LNCAP (cell line): ENCODE data around the gene TMBIM6.

Source experiments
- CTCF ChIP-seq: fragments of 450-650 bp; IDR thresholded peaks from 2 replicates; pipeline ENCODE4 v1.5.1; 2017; ENCODE audit warnings: mild to moderate bottlenecking

Gene TMBIM6

DNA sequence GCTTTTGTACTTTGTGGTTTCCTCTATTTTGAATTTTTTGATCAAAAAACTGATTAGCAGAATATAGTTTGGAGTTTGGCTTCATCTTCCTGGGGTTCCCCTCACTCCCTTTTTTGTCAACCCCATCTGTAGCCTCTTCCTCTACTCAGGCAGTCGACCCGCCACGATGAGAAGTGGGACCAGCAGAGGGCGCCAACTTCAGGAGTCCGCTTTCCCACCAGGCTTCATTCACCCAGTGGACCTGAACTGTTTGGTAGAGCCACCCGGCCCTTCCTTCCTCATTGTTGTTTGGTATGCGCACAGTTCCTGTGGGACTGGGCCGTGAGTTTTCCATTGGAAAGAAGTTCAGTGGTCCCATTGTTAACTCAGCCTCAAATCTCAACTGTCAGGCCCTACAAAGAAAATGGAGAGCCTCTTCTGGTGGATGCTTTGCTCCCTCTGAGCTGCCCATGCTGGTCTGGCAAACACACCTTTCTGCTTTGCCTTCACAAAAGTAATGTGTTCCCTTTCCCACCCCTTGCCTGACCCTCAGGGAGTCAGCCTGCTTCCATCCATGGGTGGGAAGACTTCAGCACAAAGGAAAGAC is 21.7 kb downstream of the TMBIM6 start:
- peak; percentile 78 for TF ChIP-seq CTCF

GRCh38 chr12:49764126-49764525 is 22.8 kb downstream of the TMBIM6 start:
- TF ChIP-seq CTCF = no peak

DNA sequence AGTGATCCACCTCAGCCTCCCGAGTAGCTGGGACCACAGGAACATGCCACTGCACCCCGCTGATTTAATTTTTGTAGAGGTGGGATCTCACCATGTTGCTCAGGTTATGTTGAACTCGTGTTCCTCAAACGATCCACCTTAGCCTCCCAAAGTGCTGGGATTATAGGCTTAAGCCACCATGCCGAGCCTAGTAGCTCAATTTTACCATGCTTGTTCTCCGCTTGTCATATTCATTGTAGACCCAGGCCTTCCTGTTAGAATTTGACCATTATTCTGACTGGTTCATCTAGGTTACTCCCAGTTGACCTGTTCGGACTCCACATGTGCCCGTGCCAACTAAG is 24.7 kb downstream of the TMBIM6 start:
- no peak for TF ChIP-seq CTCF

- no peak for TF ChIP-seq CTCF
These were observed 26.0 kb downstream of the TMBIM6 start for GRCh38 chr12:49767333-49767732.

GRCh38 chr12:49776413-49776812 is 35.1 kb downstream of the TMBIM6 start:
- TF ChIP-seq CTCF = peak; percentile 77

GRCh38 chr12:49776858-49777257 is 35.5 kb downstream of the TMBIM6 start:
- no peak for TF ChIP-seq CTCF

DNA sequence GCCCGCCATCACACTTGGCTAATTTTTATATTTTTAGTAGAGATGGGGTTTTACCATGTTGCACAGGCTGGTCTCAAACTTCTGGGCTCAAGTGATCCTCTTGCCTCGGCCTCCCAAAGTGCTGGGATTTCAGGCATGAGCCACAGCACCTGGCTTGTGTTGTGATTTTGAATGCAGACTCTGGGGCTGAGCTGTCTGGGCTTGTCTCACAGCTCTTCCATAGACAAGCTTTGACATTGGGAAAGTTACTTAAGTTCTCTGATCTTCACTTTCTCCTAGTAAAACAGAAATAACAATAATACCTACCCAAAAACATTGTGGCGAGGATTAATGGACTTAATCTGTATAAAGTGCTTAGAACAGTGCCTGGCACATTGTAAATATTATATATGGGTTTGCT is 36.0 kb downstream of the TMBIM6 start:
- no peak for TF ChIP-seq CTCF
